Astrocyte (in vitro differentiated cells and primary cell): Measurements from ENCODE around the gene SLC25A25. TPM values are rescaled to one million over a fixed set of nuclear protein-coding genes. Genes with fewer than 3 reads are reported as not detected.

Source experiments
- DNase-seq: peaks from one replicate; pipeline ENCODE4 v3.0.0-alpha.2; 2010; ENCODE audit warnings: low read depth
- FAIRE-seq: peaks from 2 replicates; lab custom pipeline; 2011; peaks lifted over from hg19 to GRCh38; lab: Jason Lieb, UNC
- H2AFZ ChIP-seq: 2 replicates; pipeline ENCODE4 v1.6.0; 2012; ENCODE audit warnings: low read depth, low read length, inconsistent platforms
- H3K27ac ChIP-seq: 2 replicates; pipeline ENCODE4 v1.5.1; 2011; ENCODE audit warnings: low read depth, low read length, inconsistent platforms
- H3K27me3 ChIP-seq: 2 replicates; pipeline ENCODE4 v1.6.0; 2011; ENCODE audit warnings: low read length, inconsistent platforms; ENCODE audit not compliant: insufficient read depth
- H3K36me3 ChIP-seq: 2 replicates; pipeline ENCODE4 v1.5.1; 2011; ENCODE audit warnings: low read length, inconsistent platforms; ENCODE audit not compliant: insufficient read depth
- H3K4me1 ChIP-seq: 2 replicates; pipeline ENCODE4 v1.5.1; 2011; ENCODE audit warnings: low read length, inconsistent platforms; ENCODE audit not compliant: insufficient read depth
- H3K4me2 ChIP-seq: 2 replicates; pipeline ENCODE4 v1.6.0; 2012; ENCODE audit warnings: low read length, inconsistent platforms
- H3K4me3 ChIP-seq: 2 replicates; pipeline ENCODE4 v1.5.1; 2011; ENCODE audit warnings: low read depth, mild to moderate bottlenecking, low read length, inconsistent platforms; ENCODE audit not compliant: insufficient read depth
- H3K79me2 ChIP-seq: 2 replicates; pipeline ENCODE4 v1.6.0; 2012; ENCODE audit warnings: mild to moderate bottlenecking, low read length, inconsistent platforms; ENCODE audit not compliant: insufficient read depth
- H3K9ac ChIP-seq: 2 replicates; pipeline ENCODE4 v1.6.0; 2012; ENCODE audit warnings: mild to moderate bottlenecking, low read length, inconsistent platforms
- H3K9me3 ChIP-seq: 2 replicates; pipeline ENCODE4 v1.5.1; 2012; ENCODE audit warnings: low read depth, mild to moderate bottlenecking, low read length, inconsistent platforms; ENCODE audit not compliant: insufficient read depth
- H4K20me1 ChIP-seq: 2 replicates; pipeline ENCODE4 v1.6.0; 2012; ENCODE audit warnings: low read length, inconsistent platforms; ENCODE audit not compliant: insufficient read depth
- H3K27ac Mint-ChIP-seq: one replicate; pipeline ENCODE4 v1.8.0; 2021; ENCODE audit warnings: mild to moderate bottlenecking, mixed read lengths; ENCODE audit not compliant: unreplicated experiment
- H3K27me3 Mint-ChIP-seq: one replicate; pipeline ENCODE4 v1.8.0; 2021; ENCODE audit warnings: low read depth, mixed read lengths; ENCODE audit not compliant: unreplicated experiment
- H3K36me3 Mint-ChIP-seq: one replicate; pipeline ENCODE4 v1.8.0; 2021; ENCODE audit warnings: low read depth, mixed read lengths; ENCODE audit not compliant: unreplicated experiment
- H3K4me1 Mint-ChIP-seq: one replicate; pipeline ENCODE4 v1.8.0; 2021; ENCODE audit warnings: low read depth, mixed read lengths; ENCODE audit not compliant: unreplicated experiment
- H3K4me3 Mint-ChIP-seq: one replicate; pipeline ENCODE4 v1.8.0; 2021; ENCODE audit warnings: mild to moderate bottlenecking, moderate library complexity, mixed read lengths; ENCODE audit not compliant: unreplicated experiment
- H3K9me3 Mint-ChIP-seq: one replicate; pipeline ENCODE4 v1.8.0; 2021; ENCODE audit warnings: mild to moderate bottlenecking, mixed read lengths; ENCODE audit not compliant: unreplicated experiment
- CTCF ChIP-seq: IDR thresholded peaks from 2 replicates; pipeline ENCODE4 v1.5.1; 2011; ENCODE audit warnings: low read depth, mild to moderate bottlenecking, inconsistent platforms, low read length, moderate library complexity; ENCODE audit not compliant: insufficient read depth
- EZH2 ChIP-seq: IDR thresholded peaks from 2 replicates; pipeline ENCODE4 v1.6.1; 2012; ENCODE audit warnings: mild to moderate bottlenecking, low read length, inconsistent platforms; ENCODE audit not compliant: insufficient read depth
- total RNA-seq: library from RNA; stranded (reverse); gene quantifications from 2 replicates; pipeline ENCODE4 v1.2.1, GENCODE V29; 2021

The SLC25A25 gene
- total RNA-seq, 1 donor from 2014 or later, result 14.4 TPM

- no peak for DNase-seq
Measured at GRCh38 chr9:128121924-128122808, 54.1 kb downstream of the SLC25A25 start.

DNA sequence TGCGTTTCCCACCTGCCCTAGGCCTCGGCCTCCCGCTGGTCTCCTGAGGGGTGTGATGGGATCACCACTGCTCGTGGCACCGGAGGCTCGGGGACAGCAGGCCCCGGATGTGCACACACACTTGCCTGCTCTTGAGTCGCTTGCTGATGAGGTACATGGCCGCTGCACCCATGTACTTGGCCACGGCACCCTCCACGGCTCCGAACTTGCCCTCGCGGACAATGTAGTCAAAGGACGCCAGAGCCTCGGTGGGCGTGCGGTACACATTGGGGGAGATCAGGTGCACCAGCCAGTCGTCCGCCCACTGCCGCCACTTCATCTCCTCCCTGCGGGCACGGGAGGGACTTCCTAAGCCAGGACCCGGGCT is 54.8 kb downstream of the SLC25A25 start:
- DNase-seq (no peak), FAIRE-seq (no peak)
- no peak for TF ChIP-seq EZH2
- no peak for TF ChIP-seq CTCF
- H3K27me3 Mint-ChIP-seq, result no peaks in the 10 kb centered on the region
- no peaks in the 10 kb centered on the region for H3K9me3 ChIP-seq
- H3K27ac ChIP-seq, result no peak overlapping the region
- no peak overlapping the region for H3K4me3 Mint-ChIP-seq
- peaks cover 2% of the 10 kb centered on the region for H3K36me3 Mint-ChIP-seq
- H3K27ac Mint-ChIP-seq, result no peak overlapping the region
- no peak overlapping the region for H3K9ac ChIP-seq
- peaks cover 5% of the 10 kb centered on the region for H3K4me1 Mint-ChIP-seq
- H3K4me1 ChIP-seq, result peaks cover 9% of the 10 kb centered on the region
- H3K4me3 ChIP-seq, result no peak overlapping the region
- H3K4me2 ChIP-seq, result no peak overlapping the region
- H2AFZ ChIP-seq, result no peak overlapping the region
- no peaks in the 10 kb centered on the region for H3K9me3 Mint-ChIP-seq
- H3K27me3 ChIP-seq, result no peaks in the 10 kb centered on the region
- peaks cover 3% of the 10 kb centered on the region for H3K36me3 ChIP-seq
- peaks cover 27% of the 10 kb centered on the region for H4K20me1 ChIP-seq
- peaks cover 32% of the 10 kb centered on the region for H3K79me2 ChIP-seq

More at GRCh38 chr9:128121924-128122808, 54.1 kb downstream of the SLC25A25 start:
- H3K27ac Mint-ChIP-seq, result no peak overlapping the region
- Histone ChIP-seq H3K27ac (no peak overlapping the region), H4K20me1 (peaks cover 27% of the 10 kb centered on the region), H3K4me3 (no peak overlapping the region), H3K9me3 (no peaks in the 10 kb centered on the region), H3K27me3 (no peaks in the 10 kb centered on the region), H3K9ac (no peak overlapping the region), H3K4me1 (peaks cover 9% of the 10 kb centered on the region), H3K36me3 (peaks cover 3% of the 10 kb centered on the region), H3K79me2 (peaks cover 25% of the 10 kb centered on the region), H2AFZ (no peak overlapping the region), H3K4me2 (no peak overlapping the region)
- H3K4me1 Mint-ChIP-seq, result peaks cover 7% of the 10 kb centered on the region
- TF ChIP-seq EZH2, result no peak
- no peak for TF ChIP-seq CTCF
- H3K27me3 Mint-ChIP-seq, result no peaks in the 10 kb centered on the region
- no peaks in the 10 kb centered on the region for H3K9me3 Mint-ChIP-seq
- peaks cover 4% of the 10 kb centered on the region for H3K36me3 Mint-ChIP-seq
- H3K4me3 Mint-ChIP-seq, result no peak overlapping the region
- no peak for FAIRE-seq
